Ramos (cell line): ENCODE measurements around the gene PPP1R12B.

Experiments
- in situ Hi-C: fragments of 300-500 bp; cut with MboI; formaldehyde crosslinking; loops from one replicate; pipeline ENCODE4 v1.14.3; 2022; ENCODE audit warnings: low sequenced_read_pairs; ENCODE audit not compliant: unreplicated experiment

PPP1R12B gene

GRCh38 chr1:202639500-202639899 is 291.0 kb downstream of the PPP1R12B start:
- in situ Hi-C loops = no loop called here

- in situ Hi-C loops = no loop called here
Measured at GRCh38 chr1:202642212-202642611, 293.7 kb downstream of the PPP1R12B start.
